Tibial artery (tissue), 4 donors: ENCODE measurements around the gene TGFA.

Experiments
- DNase-seq, 2 donors: peaks; one replicate each; pipeline ENCODE4 v3.0.0-alpha.2; 2019
- H3K27ac ChIP-seq, 2 donors: fragments of 200-600 bp; sonication (generic) in 1 of 2; 1 replicate in 1 of 2; 2 replicates in 1 of 2; pipeline ENCODE4 v1.5.1; 2018 to 2019; ENCODE audit warnings: mild to moderate bottlenecking in 1 of 2
- H3K27me3 ChIP-seq, 2 donors: fragments of 200-600 bp; sonication (generic) in 1 of 2; one replicate each; pipeline versions ENCODE4 v1.5.1 to v1.6.0; 2016 to 2019
- H3K36me3 ChIP-seq, 3 donors: fragments of 200-600 bp; sonication (generic) in 2 of 3; one replicate each; pipeline ENCODE4 v1.5.1; 2016 to 2019; ENCODE audit warnings: mild to moderate bottlenecking in 2 of 3
- H3K4me1 ChIP-seq, 4 donors: fragments of 200-600 bp; sonication (generic) in 2 of 4; 1 replicate in 3 of 4; 2 replicates in 1 of 4; pipeline ENCODE4 v1.5.1; 2016 to 2019
- H3K4me3 ChIP-seq, 2 donors: fragments of 200-600 bp; sonication (generic) in 1 of 2; 1 replicate in 1 of 2; 2 replicates in 1 of 2; pipeline ENCODE4 v1.5.1; 2018 to 2019; ENCODE audit warnings: mild to moderate bottlenecking in 2 of 2
- H3K9me3 ChIP-seq, 3 donors: fragments of 200-600 bp; sonication (generic) in 1 of 3; one replicate each; pipeline ENCODE4 v1.5.1; 2016 to 2019
- CTCF ChIP-seq, 2 experiments: fragments of 200-600 bp in 1 of 2; fragments of 450-650 bp in 1 of 2; IDR thresholded peaks; one replicate each; pipeline ENCODE4 v1.5.1; 2017 to 2019; ENCODE audit warnings: antibody characterized with exemption in 2 of 2, mild to moderate bottlenecking in 1 of 2, moderate library complexity in 1 of 2
- intact Hi-C: fragments of 100-400 bp; cut with DNase I; formaldehyde crosslinking; loops from one replicate; pipeline ENCODE4 v1.15.0; 2023; ENCODE audit warnings: low total_unique reads

The TGFA gene

GRCh38 chr2:70463581-70463980 lies 90.0 kb downstream of the TGFA start:
- intact Hi-C loops: no loop called here
- Histone ChIP-seq H3K9me3 (no peaks in the 10 kb centered on the region), H3K4me1 (no peaks in the 10 kb centered on the region), H3K27me3 (no peaks in the 10 kb centered on the region), H3K36me3 (no peaks in the 10 kb centered on the region), H3K27ac (no peak overlapping the region), H3K4me3 (no peak overlapping the region)
- DNase-seq: no peak
- TF ChIP-seq CTCF (IDR thresholded peaks at IDR 0.05): no peak

GRCh38 chr2:70461981-70462876 lies 91.4 kb downstream of the TGFA start:
- intact Hi-C loops: no loop called here
- H3K9me3 ChIP-seq: no peaks in the 10 kb centered on the region
- no peaks in the 10 kb centered on the region for H3K36me3 ChIP-seq
- no peaks in the 10 kb centered on the region for H3K27me3 ChIP-seq
- no peak for DNase-seq
- no peak for TF ChIP-seq CTCF (IDR thresholded peaks at IDR 0.05)
- no peak overlapping the region for H3K27ac ChIP-seq
- no peak overlapping the region for H3K4me3 ChIP-seq
- no peaks in the 10 kb centered on the region for H3K4me1 ChIP-seq

- DNase-seq: no peak
- Histone ChIP-seq H3K4me3 (no peak overlapping the region), H3K27me3 (no peaks in the 10 kb centered on the region), H3K4me1 (no peaks in the 10 kb centered on the region), H3K9me3 (no peaks in the 10 kb centered on the region), H3K27ac (no peak overlapping the region), H3K36me3 (no peaks in the 10 kb centered on the region)
- intact Hi-C loops: no loop called here
- no peak for TF ChIP-seq CTCF (IDR thresholded peaks at IDR 0.05)
Observed at GRCh38 chr2:70461414-70461813, 92.2 kb downstream of the TGFA start.

GRCh38 chr2:70460333-70460732 lies 93.3 kb downstream of the TGFA start:
- no peak for TF ChIP-seq CTCF (IDR thresholded peaks at IDR 0.05)
- Histone ChIP-seq H3K27ac (no peak overlapping the region), H3K27me3 (no peaks in the 10 kb centered on the region), H3K36me3 (no peaks in the 10 kb centered on the region), H3K4me3 (no peak overlapping the region), H3K9me3 (no peaks in the 10 kb centered on the region), H3K4me1 (no peaks in the 10 kb centered on the region)
- no peak for DNase-seq
- intact Hi-C loops: no loop called here

GRCh38 chr2:70458661-70459060 lies 95.0 kb downstream of the TGFA start:
- no peak for TF ChIP-seq CTCF (IDR thresholded peaks at IDR 0.05)
- Histone ChIP-seq H3K36me3 (no peaks in the 10 kb centered on the region), H3K27ac (no peak overlapping the region), H3K4me3 (no peak overlapping the region), H3K27me3 (no peaks in the 10 kb centered on the region), H3K9me3 (no peaks in the 10 kb centered on the region), H3K4me1 (no peaks in the 10 kb centered on the region)
- DNase-seq: no peak
- intact Hi-C loops: no loop called here
